ENCODE data around the gene ADAMTSL1. TPM values are rescaled to one million over a fixed set of nuclear protein-coding genes. Genes with fewer than 3 reads are reported as not detected.

Gene ADAMTSL1
- polyA plus RNA-seq, 1 donor from 2014 or later = 1.1 TPM

DNA sequence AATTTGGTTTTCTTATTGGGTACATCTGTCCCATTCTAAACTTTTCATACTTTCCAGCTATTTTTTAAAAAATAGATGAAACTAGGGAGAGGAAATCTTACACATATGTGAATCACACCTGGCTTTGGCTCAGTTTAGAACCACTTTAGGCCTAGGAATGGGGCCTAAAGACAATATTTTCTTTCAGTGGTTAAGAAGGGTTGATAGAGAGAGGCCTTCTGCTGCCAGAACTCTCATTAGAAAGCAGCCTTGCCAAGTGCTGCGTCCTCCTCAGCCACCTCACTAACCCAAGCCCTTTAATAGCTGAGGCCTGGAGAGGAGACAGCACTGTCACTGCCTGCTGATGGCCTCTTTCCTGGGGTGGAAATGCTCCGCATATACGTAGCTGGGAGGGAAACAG lies 391.6 kb downstream of the ADAMTSL1 start:
- Histone ChIP-seq H2AFZ (ENCODE audit: low read depth, low read length) (no peak overlapping the region), H3K27ac (ENCODE audit: low read length) (no peak overlapping the region), H3K4me2 (ENCODE audit: low read length) (no peak overlapping the region), H3K36me3 (ENCODE audit: insufficient read depth, low read length) (no peaks in the 10 kb centered on the region), H3K9me2 (ENCODE audit: insufficient read depth, low read length) (no peaks in the 10 kb centered on the region), H4K20me1 (ENCODE audit: insufficient read depth) (no peaks in the 10 kb centered on the region), H3K4me3 (ENCODE audit: low read length) (no peak overlapping the region), H3F3A (ENCODE audit: insufficient read depth, low read length, poor library complexity, severe bottlenecking) (no peaks in the 10 kb centered on the region), H3K9ac (ENCODE audit: low read length) (no peak overlapping the region), H3K9me3 (ENCODE audit: low read length) (no peaks in the 10 kb centered on the region), H3K79me2 (replicated peaks; ENCODE audit: insufficient read depth, low read length) (no peaks in the 10 kb centered on the region), H3K27me3 (ENCODE audit: insufficient read depth, low read depth, low read length) (no peaks in the 10 kb centered on the region)
- TF ChIP-seq EZH2 (IDR thresholded peaks at IDR 0.05; ENCODE audit: borderline replicate concordance, insufficient read depth, low read length, poor library complexity, severe bottlenecking) (no peak), TAF1 (IDR thresholded peaks at IDR 0.05; ENCODE audit: low read depth) (no peak), MXI1 (conservative IDR thresholded peaks at IDR 0.05; ENCODE audit: poor library complexity, severe bottlenecking) (no peak), SMC3 (conservative IDR thresholded peaks at IDR 0.05; ENCODE audit: poor library complexity) (no peak), CTCF (IDR thresholded peaks at IDR 0.05; ENCODE audit: poor library complexity, severe bottlenecking) (no peak), EP300 (conservative IDR thresholded peaks at IDR 0.05; ENCODE audit: poor library complexity, severe bottlenecking) (no peak), RAD21 (conservative IDR thresholded peaks at IDR 0.05) (no peak), POLR2AphosphoS5 (IDR thresholded peaks at IDR 0.05) (no peak)
- TF ChIP-seq, protein P1, sequence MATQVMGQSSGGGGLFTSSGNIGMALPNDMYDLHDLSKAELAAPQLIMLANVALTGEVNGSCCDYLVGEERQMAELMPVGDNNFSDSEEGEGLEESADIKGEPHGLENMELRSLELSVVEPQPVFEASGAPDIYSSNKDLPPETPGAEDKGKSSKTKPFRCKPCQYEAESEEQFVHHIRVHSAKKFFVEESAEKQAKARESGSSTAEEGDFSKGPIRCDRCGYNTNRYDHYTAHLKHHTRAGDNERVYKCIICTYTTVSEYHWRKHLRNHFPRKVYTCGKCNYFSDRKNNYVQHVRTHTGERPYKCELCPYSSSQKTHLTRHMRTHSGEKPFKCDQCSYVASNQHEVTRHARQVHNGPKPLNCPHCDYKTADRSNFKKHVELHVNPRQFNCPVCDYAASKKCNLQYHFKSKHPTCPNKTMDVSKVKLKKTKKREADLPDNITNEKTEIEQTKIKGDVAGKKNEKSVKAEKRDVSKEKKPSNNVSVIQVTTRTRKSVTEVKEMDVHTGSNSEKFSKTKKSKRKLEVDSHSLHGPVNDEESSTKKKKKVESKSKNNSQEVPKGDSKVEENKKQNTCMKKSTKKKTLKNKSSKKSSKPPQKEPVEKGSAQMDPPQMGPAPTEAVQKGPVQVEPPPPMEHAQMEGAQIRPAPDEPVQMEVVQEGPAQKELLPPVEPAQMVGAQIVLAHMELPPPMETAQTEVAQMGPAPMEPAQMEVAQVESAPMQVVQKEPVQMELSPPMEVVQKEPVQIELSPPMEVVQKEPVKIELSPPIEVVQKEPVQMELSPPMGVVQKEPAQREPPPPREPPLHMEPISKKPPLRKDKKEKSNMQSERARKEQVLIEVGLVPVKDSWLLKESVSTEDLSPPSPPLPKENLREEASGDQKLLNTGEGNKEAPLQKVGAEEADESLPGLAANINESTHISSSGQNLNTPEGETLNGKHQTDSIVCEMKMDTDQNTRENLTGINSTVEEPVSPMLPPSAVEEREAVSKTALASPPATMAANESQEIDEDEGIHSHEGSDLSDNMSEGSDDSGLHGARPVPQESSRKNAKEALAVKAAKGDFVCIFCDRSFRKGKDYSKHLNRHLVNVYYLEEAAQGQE (IDR thresholded peaks at IDR 0.05; ENCODE audit: borderline replicate concordance) = no peak

DNA sequence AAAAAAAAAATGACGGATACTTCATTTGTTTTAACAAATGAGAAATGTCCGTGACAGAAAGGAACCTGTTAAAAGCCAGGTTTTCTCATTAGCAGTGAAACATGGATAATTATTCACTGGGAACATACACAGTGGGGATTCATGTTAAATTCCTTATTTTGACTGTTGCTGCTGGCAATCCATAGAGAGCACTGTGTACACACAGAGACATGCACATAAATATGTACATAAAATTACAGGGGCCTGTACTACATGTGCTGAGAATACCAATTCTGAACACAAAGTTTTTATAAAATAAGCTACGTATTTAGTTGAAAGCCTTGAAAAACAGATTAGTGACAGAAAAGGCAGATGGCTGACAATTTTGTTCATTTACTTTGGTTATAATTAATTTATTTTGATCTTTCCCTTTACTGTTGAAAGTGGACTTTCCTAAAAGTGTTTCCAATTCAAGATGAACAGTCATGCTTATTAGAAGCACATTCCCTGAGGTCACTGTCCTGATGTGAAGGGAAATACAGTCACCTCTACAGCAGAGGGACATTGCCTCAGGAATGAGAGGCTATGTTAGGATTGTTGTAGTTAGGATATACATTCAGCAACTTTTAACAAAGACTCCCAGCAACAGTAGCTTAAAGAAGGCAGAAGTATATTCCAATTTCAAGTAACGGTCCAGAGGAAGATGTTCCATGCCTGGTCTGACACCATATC lies 392.3 kb downstream of the ADAMTSL1 start:
- no peaks in the 10 kb centered on the region for H4K20me1 ChIP-seq (ENCODE audit: insufficient read depth)
- no peaks in the 10 kb centered on the region for H3K79me2 ChIP-seq (replicated peaks; ENCODE audit: insufficient read depth, low read length)
- no peak for TF ChIP-seq TAF1 (IDR thresholded peaks at IDR 0.05; ENCODE audit: low read depth)
- TF ChIP-seq, protein P1 (IDR thresholded peaks at IDR 0.05; ENCODE audit: borderline replicate concordance) = no peak
- TF ChIP-seq POLR2AphosphoS5 (IDR thresholded peaks at IDR 0.05) = no peak
- TF ChIP-seq RAD21 (conservative IDR thresholded peaks at IDR 0.05) = no peak
- no peak for TF ChIP-seq EZH2 (IDR thresholded peaks at IDR 0.05; ENCODE audit: borderline replicate concordance, insufficient read depth, low read length, poor library complexity, severe bottlenecking)
- TF ChIP-seq EP300 (conservative IDR thresholded peaks at IDR 0.05; ENCODE audit: poor library complexity, severe bottlenecking) = no peak
- TF ChIP-seq MXI1 (conservative IDR thresholded peaks at IDR 0.05; ENCODE audit: poor library complexity, severe bottlenecking) = no peak
- TF ChIP-seq CTCF (IDR thresholded peaks at IDR 0.05; ENCODE audit: poor library complexity, severe bottlenecking) = no peak
- TF ChIP-seq SMC3 (conservative IDR thresholded peaks at IDR 0.05; ENCODE audit: poor library complexity) = no peak
- no peaks in the 10 kb centered on the region for H3K36me3 ChIP-seq (ENCODE audit: insufficient read depth, low read length)
- no peaks in the 10 kb centered on the region for H3F3A ChIP-seq (ENCODE audit: insufficient read depth, low read length, poor library complexity, severe bottlenecking)
- H3K9me3 ChIP-seq (ENCODE audit: low read length) = no peaks in the 10 kb centered on the region
- no peaks in the 10 kb centered on the region for H3K27me3 ChIP-seq (ENCODE audit: insufficient read depth, low read depth, low read length)
- H3K9me2 ChIP-seq (ENCODE audit: insufficient read depth, low read length) = no peaks in the 10 kb centered on the region
- H3K4me2 ChIP-seq (ENCODE audit: low read length) = no peak overlapping the region
- H3K4me3 ChIP-seq (ENCODE audit: low read length) = no peak overlapping the region
- H3K27ac ChIP-seq (ENCODE audit: low read length) = no peak overlapping the region
- H2AFZ ChIP-seq (ENCODE audit: low read depth, low read length) = no peak overlapping the region
- no peak overlapping the region for H3K9ac ChIP-seq (ENCODE audit: low read length)

Data from neural cell (in vitro differentiated cells).